K562 (cell line): ENCODE measurements around the gene TM7SF2. TPM values are rescaled to one million over a fixed set of nuclear protein-coding genes. Genes with fewer than 3 reads are reported as not detected.
A peak's percentile ranks its signal among the peaks of the same experiment; 100 is the strongest.

Source experiments
- CHD4 ChIP-seq: fragments of 200-600 bp; sonication (generic); IDR thresholded peaks from 3 replicates; pipeline ENCODE4 v1.6.1; 2012; ENCODE audit warnings: low read depth, mild to moderate bottlenecking, mixed read lengths, low read length, inconsistent platforms; ENCODE audit not compliant: insufficient read depth, insufficient replicate concordance, poor library complexity, severe bottlenecking
- ERF ChIP-seq: fragments of 450-650 bp; formaldehyde crosslinking; IDR thresholded peaks from 2 replicates; pipeline ENCODE4 v1.4.0; 2020; ENCODE audit warnings: mild to moderate bottlenecking, mixed read lengths
- ETV1 ChIP-seq: fragments of 450-650 bp; conservative IDR thresholded peaks from 2 replicates; pipeline ENCODE4 v1.6.1; 2016; ENCODE audit warnings: missing genetic modification characterization, control low read depth, low read depth, missing compliant biosample characterization
- IFI16 ChIP-seq: fragments of 250-450 bp; sonication (Bioruptor Pico); IDR thresholded peaks from 2 replicates; pipeline ENCODE4 v2.1.2; 2022; ENCODE audit warnings: mild to moderate bottlenecking, inconsistent platforms
- ILF3 ChIP-seq: fragments of 450-650 bp; IDR thresholded peaks from 2 replicates; pipeline ENCODE4 v1.6.1; 2018; ENCODE audit warnings: antibody characterized with exemption, mild to moderate bottlenecking, moderate library complexity, borderline replicate concordance
- LCOR ChIP-seq: sonication (generic); formaldehyde crosslinking; IDR thresholded peaks from 2 replicates; pipeline ENCODE4 v1.8.0; 2022; ENCODE audit warnings: mild to moderate bottlenecking, missing genetic modification reagents
- NCOA4 ChIP-seq: fragments of 450-650 bp; IDR thresholded peaks from 2 replicates; pipeline ENCODE4 v1.6.1; 2018; ENCODE audit warnings: mild to moderate bottlenecking; ENCODE audit not compliant: partially characterized antibody
- NR3C1 ChIP-seq: sonication (generic); formaldehyde crosslinking; IDR thresholded peaks from 2 replicates; pipeline ENCODE4 v1.8.1; 2022; ENCODE audit warnings: missing genetic modification reagents
- POLR2AphosphoS2 ChIP-seq: IDR thresholded peaks from 2 replicates; pipeline ENCODE4 v1.6.1; 2012; ENCODE audit warnings: low read length, improper control_type of control experiment
- POU5F1 ChIP-seq: fragments of 150-350 bp; IDR thresholded peaks from 2 replicates; pipeline ENCODE4 v1.6.1; 2014; ENCODE audit warnings: borderline replicate concordance, low read length, low read depth, mild to moderate bottlenecking; ENCODE audit not compliant: partially characterized antibody
- SIN3A ChIP-seq, 2 experiments: fragments of 150-350 bp in 1 of 2; IDR thresholded peaks; 2 replicates each; pipeline ENCODE4 v1.6.1; 2011 to 2016; ENCODE audit warnings: borderline replicate concordance in 2 of 2, low read depth in 2 of 2, low read length in 2 of 2, mild to moderate bottlenecking in 2 of 2, moderate library complexity in 2 of 2; ENCODE audit not compliant: control insufficient read depth in 1 of 2
- TGIF2 ChIP-seq: sonication (generic); formaldehyde crosslinking; IDR thresholded peaks from 2 replicates; pipeline ENCODE4 v1.8.1; 2022; ENCODE audit warnings: mild to moderate bottlenecking, missing genetic modification reagents, moderate library complexity
- TSHZ1 ChIP-seq: fragments of 250-450 bp; sonication (Bioruptor Pico); IDR thresholded peaks from 2 replicates; pipeline ENCODE4 v1.4.0; 2020; ENCODE audit warnings: mild to moderate bottlenecking, moderate library complexity
- ZNF232 ChIP-seq: sonication (generic); formaldehyde crosslinking; IDR thresholded peaks from 2 replicates; pipeline ENCODE4 v1.8.0; 2022; ENCODE audit warnings: mild to moderate bottlenecking, missing genetic modification reagents
- ZNF407 ChIP-seq: fragments of 450-650 bp; IDR thresholded peaks from 2 replicates; pipeline ENCODE4 v1.6.1; 2016; ENCODE audit warnings: low read depth
- polyA plus RNA-seq, 8 experiments: library from polyadenylated mRNA; depleted of rRNA in 4 of 8; stranded (reverse) in 5 of 8; unstranded in 3 of 8; fragments of >200 nt; fragmentation: Nextera tagmentation in 2 of 8; fragmentation: Illumina TruSeq in 1 of 8; extraction: Ambion mirVana in 2 of 8; extraction: Trizol in 1 of 8; gene quantifications; 2 replicates each; pipeline versions ENCODE4 v1.2.1 to v1.2.3, GENCODE V29; 2011 to 2014; ENCODE audit warnings: inconsistent platforms in 1 of 8, missing spikeins in 1 of 8
- total RNA-seq, 7 experiments: library from RNA; depleted of rRNA in 6 of 7; stranded (reverse); fragments of >200 nt in 6 of 7; fragmentation: Illumina TruSeq in 2 of 7; extraction: Trizol in 2 of 7; gene quantifications; 2 replicates each; pipeline versions ENCODE4 v1.2.1 to v1.2.3, GENCODE V29; 2011 to 2021; ENCODE audit warnings: low replicate concordance in 1 of 7

The TM7SF2 gene
- total and polyA plus RNA-seq, 9 of the 15 experiments (the other 6 are each of a cell fraction or from before 2014, with no cell fraction given), result 1.2 to 22.0 (median 14.3) TPM

GRCh38 chr11:65116370-65117205, 4.9 kb downstream of the TM7SF2 start (continued):
- TF ChIP-seq LCOR (CRISPR knock-in tag) (no peak), CHD4 (no peak), TSHZ1 (CRISPR knock-in tag) (no peak), ZNF407 (no peak), NR3C1 (CRISPR knock-in tag) (no peak), ERF (CRISPR knock-in tag) (no peak), SIN3A (IDR thresholded peaks at IDR 0.05; ENCODE audit: borderline replicate concordance in 2 of 2, control insufficient read depth in 1 of 2, low read depth in 2 of 2, low read length in 2 of 2) (no peak), ILF3 (no peak), TGIF2 (CRISPR knock-in tag) (peak; percentile 66; the same call in 1 of the 2 replicates), IFI16 (no peak), POU5F1 (no peak), ETV1 (tag) (no peak), NCOA4 (no peak), ZNF232 (CRISPR knock-in tag) (0 out of 2 replicates have a peak, but pooled peaks have one; percentile 44), POLR2AphosphoS2 (0 out of 2 replicates have a peak, but pooled peaks have one; percentile 64)
